Measurements from ENCODE around the gene DSN1. TPM values are rescaled to one million over a fixed set of nuclear protein-coding genes. Genes with fewer than 3 reads are reported as not detected.

The DSN1 gene
- total and polyA plus RNA-seq, 2 of the 8 experiments (the other 6 are each of a cell fraction or from before 2014, with no cell fraction given): 12.0 to 26.2 TPM

DNA sequence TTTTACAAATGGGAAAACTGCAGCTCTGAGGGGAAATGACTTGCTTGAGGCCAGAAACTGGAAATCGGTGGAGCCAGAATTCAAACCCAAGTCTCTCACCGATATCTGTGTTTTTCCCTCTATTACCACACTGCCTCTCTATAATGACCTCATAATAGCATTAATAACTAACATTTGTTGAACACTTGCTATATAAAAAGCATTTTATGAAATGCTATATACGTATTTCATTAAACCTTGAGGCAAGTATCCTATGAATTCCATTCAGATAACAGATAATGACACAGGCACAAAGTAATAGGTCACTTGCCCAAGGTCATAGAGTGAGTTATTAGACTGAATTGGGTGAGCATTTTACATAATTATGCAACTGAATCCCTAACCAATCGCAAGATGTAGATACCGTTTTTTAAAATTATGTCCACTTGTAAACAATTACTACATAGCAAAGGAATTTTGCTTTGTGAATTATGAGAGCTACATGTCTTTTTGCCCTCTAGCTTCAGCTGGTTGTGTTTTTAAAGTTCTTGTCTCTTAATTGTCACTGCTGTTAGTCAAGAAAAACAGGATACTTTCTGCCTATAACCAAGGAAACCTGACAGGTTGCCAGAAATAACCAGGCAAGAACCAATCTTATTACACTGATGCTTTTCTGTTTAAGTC is 4.7 kb downstream of the DSN1 start:
- H3K14ac ChIP-seq (ENCODE audit: insufficient read length): no peak overlapping the region
- no peak overlapping the region for H2BK120ac ChIP-seq (replicated peaks; ENCODE audit: low read depth, low read length)
- H3K9me3 ChIP-seq (ENCODE audit: insufficient read depth in 2 of 2, low read depth in 1 of 2, low read length in 1 of 2): no peaks in the 10 kb centered on the region; a peak in 1 of 4 replicates
- DNase-seq (ENCODE audit: low read depth in 1 of 2, low spot score in 2 of 2) (no peak), FAIRE-seq (no peak)
- no peak overlapping the region for H3K23ac ChIP-seq (ENCODE audit: insufficient read length)
- H2AK5ac ChIP-seq (ENCODE audit: low read depth, low read length): no peak overlapping the region
- H4K5ac ChIP-seq (ENCODE audit: insufficient read length, low read depth, low read length): no peak overlapping the region
- H4K91ac ChIP-seq (replicated peaks; ENCODE audit: insufficient read length, low read length): no peak overlapping the region
- no peak overlapping the region for H3K4ac ChIP-seq (replicated peaks; ENCODE audit: insufficient read length, low read depth, low read length)
- POLR2A ChIA-PET (ENCODE audit: partially characterized antibody): interaction anchor here (0.8 to 1.3 kb wide), 2 partner anchors 18 to 71 kb away, joined by 3 to 4 read pairs; no protein-coding TSS in a partner anchor
- H3K56ac ChIP-seq (replicated peaks; ENCODE audit: insufficient read length, low read depth, low read length): no peak overlapping the region
- no peaks in the 10 kb centered on the region for H4K20me1 ChIP-seq (replicated peaks in 1 of 2; ENCODE audit: control insufficient read depth in 1 of 2, insufficient read depth in 2 of 2, low read length in 2 of 2)
- H2BK20ac ChIP-seq (ENCODE audit: low read length): no peak overlapping the region
- H3K36me3 ChIP-seq (ENCODE audit: control insufficient read depth in 2 of 4, insufficient read depth in 4 of 4, low read length in 3 of 4): peaks cover 3 to 36% (median 9%) of the 10 kb centered on the region in 4 experiments; a peak in 5 of 8 replicates
- WGBS, 2 experiments (ENCODE audit: extremely low coverage in 1 of 2, insufficient coverage in 1 of 2, insufficient read length in 1 of 2, insufficient replicate concordance in 2 of 2, low coverage in 1 of 2, low lambda C conversion rate in 2 of 2, missing lambda C conversion rate in 1 of 2): 92% methylated on average over 5 of the region's 5 CpGs; no CpG with 5 or more reads in 1 of the 2 experiments
- no peak overlapping the region for H2BK15ac ChIP-seq (ENCODE audit: low read length)
- H2BK5ac ChIP-seq (ENCODE audit: low read depth, low read length): no peak overlapping the region
- H4K8ac ChIP-seq (ENCODE audit: extremely low read depth, insufficient read depth, low read length): no peak overlapping the region
- no peaks in the 10 kb centered on the region for H3K27me3 ChIP-seq (replicated peaks in 1 of 4; ENCODE audit: control insufficient read depth in 3 of 4, extremely low read depth in 1 of 4, insufficient read depth in 3 of 4, low read length in 3 of 4)
- no peak overlapping the region for H2AFZ ChIP-seq (ENCODE audit: low read length)
- H3K4me3 ChIP-seq (ENCODE audit: extremely low read depth in 1 of 4, insufficient read depth in 2 of 4, low read depth in 3 of 4, low read length in 4 of 4): no peak overlapping the region
- CTCF ChIA-PET (ENCODE audit: partially characterized antibody): interaction anchor here (0.6 to 5.5 kb wide), 9 partner anchors 9 to 357 kb away, joined by 3 to 28 read pairs (median 3); no protein-coding TSS in a partner anchor
- H3K9ac ChIP-seq (replicated peaks in 1 of 4; ENCODE audit: extremely low read depth in 1 of 4, low read depth in 3 of 4, low read length in 3 of 4): no peak overlapping the region
- no peak overlapping the region for H3K27ac ChIP-seq (ENCODE audit: low read depth, low read length)
- H3K23me2 ChIP-seq (ENCODE audit: low read depth, low read length): peaks cover 6% of the 10 kb centered on the region; the same call in 1 of the 2 replicates
- no peak overlapping the region for H3K18ac ChIP-seq (ENCODE audit: extremely low read depth, low read length)
- H3K4me2 ChIP-seq (ENCODE audit: insufficient read depth in 1 of 2, low read depth in 2 of 2, low read length in 2 of 2): no peak overlapping the region
- no peak overlapping the region for H2BK12ac ChIP-seq (ENCODE audit: low read depth, low read length)
- TF ChIP-seq PHF8 (conservative IDR thresholded peaks at IDR 0.05; ENCODE audit: low read depth, low read length): no peak
- no peak for TF ChIP-seq CEBPB (IDR thresholded peaks at IDR 0.05; ENCODE audit: low read depth, low read length)
- TF ChIP-seq, protein P1, sequence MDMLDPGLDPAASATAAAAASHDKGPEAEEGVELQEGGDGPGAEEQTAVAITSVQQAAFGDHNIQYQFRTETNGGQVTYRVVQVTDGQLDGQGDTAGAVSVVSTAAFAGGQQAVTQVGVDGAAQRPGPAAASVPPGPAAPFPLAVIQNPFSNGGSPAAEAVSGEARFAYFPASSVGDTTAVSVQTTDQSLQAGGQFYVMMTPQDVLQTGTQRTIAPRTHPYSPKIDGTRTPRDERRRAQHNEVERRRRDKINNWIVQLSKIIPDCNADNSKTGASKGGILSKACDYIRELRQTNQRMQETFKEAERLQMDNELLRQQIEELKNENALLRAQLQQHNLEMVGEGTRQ (IDR thresholded peaks at IDR 0.05; ENCODE audit: low read length): no peak
- TF ChIP-seq BCL11A (IDR thresholded peaks at IDR 0.05; ENCODE audit: low read depth in 2 of 2, low read length in 2 of 2): no peak
- TF ChIP-seq MAFK (IDR thresholded peaks at IDR 0.05; ENCODE audit: low read depth, low read length): no peak
- peaks cover 7% of the 10 kb centered on the region; the same call in 1 of the 2 replicates for H3K79me1 ChIP-seq (ENCODE audit: low read depth, low read length)
- peaks cover 0 to 7% (median 0%) of the 10 kb centered on the region in 4 experiments; a peak in 2 of 7 replicates for H3K4me1 ChIP-seq (replicated peaks in 1 of 4; ENCODE audit: control insufficient read depth in 3 of 4, insufficient read depth in 4 of 4, low read length in 3 of 4)
- H3K79me2 ChIP-seq (ENCODE audit: control insufficient read depth in 1 of 2, insufficient read depth in 2 of 2, low read length in 2 of 2): peaks cover 0 to 6% of the 10 kb centered on the region in 2 experiments; a peak in 1 of 4 replicates

All from H1 (cell line).